ENCODE data around the gene CWF19L2. TPM values are rescaled to one million over a fixed set of nuclear protein-coding genes. Genes with fewer than 3 reads are reported as not detected.

Gene CWF19L2
- total RNA-seq, 1 experiment from 2014 or later: 7.0 TPM

GRCh38 chr11:107453594-107454286, 3.9 kb downstream of the CWF19L2 start (continued):
- TF ChIP-seq ELF1 (IDR thresholded peaks at IDR 0.05; ENCODE audit: borderline replicate concordance, low read depth): no peak
- TF ChIP-seq SP1 (IDR thresholded peaks at IDR 0.05; ENCODE audit: low read depth): no peak
- TF ChIP-seq POLR2A (IDR thresholded peaks at IDR 0.05; ENCODE audit: borderline replicate concordance, extremely low read depth, insufficient read depth, insufficient read length): no peak
- no peak for TF ChIP-seq EGR1 (IDR thresholded peaks at IDR 0.05; ENCODE audit: low read depth)
- no peak for TF ChIP-seq EZH2 (IDR thresholded peaks at IDR 0.05)
- TF ChIP-seq ZFX (IDR thresholded peaks at IDR 0.05): no peak

GRCh38 chr11:107446822-107447431, 10.7 kb downstream of the CWF19L2 start:
- Histone ChIP-seq H3K79me2 (ENCODE audit: insufficient read depth, low read length) (peaks cover 49% of the 10 kb centered on the region), H3K9ac (ENCODE audit: low read length) (no peak overlapping the region), H3K36me3 (ENCODE audit: control insufficient read depth in 1 of 2, insufficient read depth in 2 of 2, low read length in 2 of 2) (no peaks in the 10 kb centered on the region; a peak in 1 of 4 replicates), H3K4me2 (ENCODE audit: low read length) (no peak overlapping the region), H4K20me1 (ENCODE audit: insufficient read depth) (no peaks in the 10 kb centered on the region), H3K27ac (ENCODE audit: low read depth, low read length) (no peak overlapping the region), H3K9me3 (ENCODE audit: control insufficient read depth in 1 of 2, insufficient read depth in 1 of 2, low read depth in 1 of 2, low read length in 2 of 2) (no peaks in the 10 kb centered on the region), H3K27me3 (ENCODE audit: insufficient read depth, low read length) (no peaks in the 10 kb centered on the region), H3K4me3 (replicated peaks in 1 of 2; ENCODE audit: low read depth in 1 of 2, low read length in 2 of 2) (no peak overlapping the region), H3K9me2 (ENCODE audit: insufficient read depth) (no peaks in the 10 kb centered on the region), H2AFZ (ENCODE audit: low read depth, low read length, poor library complexity, severe bottlenecking) (no peak overlapping the region), H3K4me1 (ENCODE audit: control insufficient read depth in 1 of 2, insufficient read depth in 2 of 2, low read length in 2 of 2) (no peaks in the 10 kb centered on the region)
- CTCF ChIA-PET: no interaction called here
- no peak for DNase-seq (ENCODE audit: low read depth, low spot score)
- RAD21 ChIA-PET (ENCODE audit: low non-redundant PET in 1 of 2, low total read pairs in 2 of 2, uncharacterized antibody in 2 of 2, unreplicated experiment in 2 of 2): no interaction called here
- BruUV-seq (replicated peaks): no TSS peak
- intact Hi-C loops (cut with micrococcal nuclease): no loop called here
- ATAC-seq: no peak
- POLR2A ChIA-PET: no interaction called here
- no peak for TF ChIP-seq SP1 (IDR thresholded peaks at IDR 0.05; ENCODE audit: low read depth)
- TF ChIP-seq TCF7L2 (IDR thresholded peaks at IDR 0.05; ENCODE audit: borderline replicate concordance, extremely low read depth, insufficient read depth, insufficient read length): no peak
- no peak for TF ChIP-seq CEBPB (IDR thresholded peaks at IDR 0.05; ENCODE audit: low read depth)
- no peak for TF ChIP-seq FOSL1 (IDR thresholded peaks at IDR 0.05; ENCODE audit: low read depth)
- TF ChIP-seq ZBTB33 (IDR thresholded peaks at IDR 0.05; ENCODE audit: extremely low read depth, insufficient replicate concordance, low read length): no peak
- TF ChIP-seq SIN3A (IDR thresholded peaks at IDR 0.05; ENCODE audit: low read depth): no peak
- TF ChIP-seq MAX (IDR thresholded peaks at IDR 0.05): no peak
- TF ChIP-seq EZH2 (IDR thresholded peaks at IDR 0.05): no peak
- TF ChIP-seq POLR2A (IDR thresholded peaks at IDR 0.05; ENCODE audit: borderline replicate concordance, extremely low read depth, insufficient read depth, insufficient read length): no peak
- TF ChIP-seq ELF1 (IDR thresholded peaks at IDR 0.05; ENCODE audit: borderline replicate concordance, low read depth): no peak
- TF ChIP-seq REST (IDR thresholded peaks at IDR 0.05; ENCODE audit: low read depth): no peak
- TF ChIP-seq JUND (IDR thresholded peaks at IDR 0.05): no peak
- no peak for TF ChIP-seq CTCF (IDR thresholded peaks at IDR 0.05 in 2 of 3, conservative IDR thresholded peaks at IDR 0.05 in 1 of 3; ENCODE audit: borderline replicate concordance in 1 of 3, insufficient read depth in 1 of 3, low read depth in 2 of 3, low read length in 2 of 3)
- TF ChIP-seq POLR2AphosphoS5 (IDR thresholded peaks at IDR 0.05; ENCODE audit: low read depth, low read length): no peak
- no peak for TF ChIP-seq ZFX (IDR thresholded peaks at IDR 0.05)

Measured in HCT116 (cell line).